Suppressor macrophage treated with lipopolysaccharide for 4 hours (primary cell): Measurements from ENCODE around the gene DNAI4.
"Not testable (repeated sequence)": the region's sequence is repeated elsewhere in the genome, so short reads cannot be mapped to it uniquely, and the experiment has no call there.

ENCODE experiments used
- DNase-seq: peaks from one replicate; pipeline ENCODE4 v3.0.0-alpha.2; 2020

The DNAI4 gene

GRCh38 chr1:66927528-66927927 is 2.9 kb upstream of the DNAI4 start:
- no peak for DNase-seq

GRCh38 chr1:66925944-66926343 is 1.3 kb upstream of the DNAI4 start:
- DNase-seq = no peak

GRCh38 chr1:66925558-66925910 is 878 bp upstream of the DNAI4 start:
- no peak for DNase-seq

GRCh38 chr1:66920543-66920942 is 4.1 kb downstream of the DNAI4 start:
- DNase-seq = no peak

GRCh38 chr1:66919828-66920227 is 4.8 kb downstream of the DNAI4 start:
- no peak for DNase-seq

GRCh38 chr1:66919063-66919462 is 5.6 kb downstream of the DNAI4 start:
- DNase-seq = no peak

- no peak for DNase-seq
Measured at GRCh38 chr1:66917476-66917875, 7.2 kb downstream of the DNAI4 start.

- DNase-seq = no peak
Measured at GRCh38 chr1:66916320-66916719, 8.3 kb downstream of the DNAI4 start.

- not testable (repeated sequence) for DNase-seq
Measured at GRCh38 chr1:66915203-66915602, 9.5 kb downstream of the DNAI4 start.

GRCh38 chr1:66893712-66894111 is 30.9 kb downstream of the DNAI4 start:
- DNase-seq = no peak

GRCh38 chr1:66890621-66891020 is 34.0 kb downstream of the DNAI4 start:
- no peak for DNase-seq

- DNase-seq = no peak
Measured at GRCh38 chr1:66889030-66889429, 35.6 kb downstream of the DNAI4 start.

GRCh38 chr1:66876664-66877063 is 48.0 kb downstream of the DNAI4 start:
- DNase-seq = no peak

GRCh38 chr1:66873111-66873510 is 51.5 kb downstream of the DNAI4 start:
- no peak for DNase-seq

- not testable (repeated sequence) for DNase-seq
Measured at GRCh38 chr1:66872024-66872423, 52.6 kb downstream of the DNAI4 start.

GRCh38 chr1:66867501-66867900 is 57.2 kb downstream of the DNAI4 start:
- DNase-seq = no peak

GRCh38 chr1:66860529-66860928 is 64.1 kb downstream of the DNAI4 start:
- DNase-seq = no peak

- no peak for DNase-seq
Measured at GRCh38 chr1:66853379-66853778, 71.3 kb downstream of the DNAI4 start.

- no peak for DNase-seq
Measured at GRCh38 chr1:66852870-66853269, 71.8 kb downstream of the DNAI4 start.

- DNase-seq = no peak
Measured at GRCh38 chr1:66850989-66851388, 73.7 kb downstream of the DNAI4 start.

GRCh38 chr1:66848193-66848592 is 76.5 kb downstream of the DNAI4 start:
- no peak for DNase-seq

- no peak for DNase-seq
Measured at GRCh38 chr1:66840929-66841328, 83.7 kb downstream of the DNAI4 start.

- DNase-seq = no peak
Measured at GRCh38 chr1:66834926-66835325, 89.7 kb downstream of the DNAI4 start.

GRCh38 chr1:66833112-66833511 is 91.5 kb downstream of the DNAI4 start:
- DNase-seq = no peak

- DNase-seq = no peak
Measured at GRCh38 chr1:66831529-66832239, 93.0 kb downstream of the DNAI4 start.
